Ishikawa (cell line): Measurements from ENCODE around the gene CCDC106.

ENCODE experiments used
- CEBPB ChIP-seq: IDR thresholded peaks from 2 replicates; pipeline ENCODE4 v1.6.1; 2012
- CREB1 ChIP-seq: IDR thresholded peaks from 2 replicates; pipeline ENCODE4 v1.6.1; 2012; ENCODE audit warnings: low read depth
- EGR1 ChIP-seq: IDR thresholded peaks from 2 replicates; pipeline ENCODE4 v1.6.1; 2012
- EP300 ChIP-seq: IDR thresholded peaks from 2 replicates; pipeline ENCODE4 v1.6.1; 2012; ENCODE audit warnings: borderline replicate concordance
- FOXM1 ChIP-seq: IDR thresholded peaks from 2 replicates; pipeline ENCODE4 v1.6.1; 2012; ENCODE audit warnings: low read depth, borderline replicate concordance
- NFIC ChIP-seq: IDR thresholded peaks from 2 replicates; pipeline ENCODE4 v1.6.1; 2012
- RAD21 ChIP-seq: IDR thresholded peaks from 2 replicates; pipeline ENCODE4 v1.6.1; 2012; ENCODE audit warnings: low read depth
- TAF1 ChIP-seq: IDR thresholded peaks from 2 replicates; pipeline ENCODE4 v1.6.1; 2012; ENCODE audit warnings: low read depth, mild to moderate bottlenecking
- TCF12 ChIP-seq: IDR thresholded peaks from 2 replicates; pipeline ENCODE4 v1.6.1; 2012; ENCODE audit warnings: low read depth
- TEAD4 ChIP-seq: IDR thresholded peaks from 2 replicates; pipeline ENCODE4 v1.6.1; 2012
- YY1 ChIP-seq: IDR thresholded peaks from 2 replicates; pipeline ENCODE4 v1.6.1; 2012; ENCODE audit warnings: low read depth
- ZBTB7A ChIP-seq: IDR thresholded peaks from 2 replicates; pipeline ENCODE4 v1.6.1; 2012; ENCODE audit warnings: low read depth
- TF ChIP-seq, protein P1 (sequence below): IDR thresholded peaks from 2 replicates; pipeline ENCODE4 v1.6.1; 2012; ENCODE audit warnings: low read depth, mild to moderate bottlenecking
- TF ChIP-seq, protein P2 (sequence below): IDR thresholded peaks from 2 replicates; pipeline ENCODE4 v1.6.1; 2012
- TF ChIP-seq, protein P3 (sequence below): IDR thresholded peaks from 2 replicates; pipeline ENCODE4 v1.6.1; 2012

CCDC106 gene

DNA sequence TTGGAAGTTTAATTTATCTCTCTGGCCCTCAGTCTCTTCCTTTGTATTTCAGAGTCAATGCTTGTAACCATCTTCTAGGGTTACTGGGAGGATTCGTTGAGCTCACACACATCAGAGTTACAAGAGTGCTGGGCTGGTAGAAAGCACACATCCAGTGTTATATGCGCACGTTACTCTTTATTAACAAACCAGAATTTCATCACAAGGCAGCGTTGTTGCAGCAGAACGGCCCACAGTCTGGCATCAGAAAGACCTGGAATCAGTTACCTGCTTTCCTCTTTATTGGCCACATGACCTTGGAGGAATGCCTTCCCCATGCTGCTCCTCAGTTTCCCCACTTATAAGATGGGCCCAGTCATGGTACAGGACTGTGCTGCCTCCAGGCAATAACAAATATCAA is 38.7 kb upstream of the CCDC106 start:
- TF ChIP-seq, protein P1, sequence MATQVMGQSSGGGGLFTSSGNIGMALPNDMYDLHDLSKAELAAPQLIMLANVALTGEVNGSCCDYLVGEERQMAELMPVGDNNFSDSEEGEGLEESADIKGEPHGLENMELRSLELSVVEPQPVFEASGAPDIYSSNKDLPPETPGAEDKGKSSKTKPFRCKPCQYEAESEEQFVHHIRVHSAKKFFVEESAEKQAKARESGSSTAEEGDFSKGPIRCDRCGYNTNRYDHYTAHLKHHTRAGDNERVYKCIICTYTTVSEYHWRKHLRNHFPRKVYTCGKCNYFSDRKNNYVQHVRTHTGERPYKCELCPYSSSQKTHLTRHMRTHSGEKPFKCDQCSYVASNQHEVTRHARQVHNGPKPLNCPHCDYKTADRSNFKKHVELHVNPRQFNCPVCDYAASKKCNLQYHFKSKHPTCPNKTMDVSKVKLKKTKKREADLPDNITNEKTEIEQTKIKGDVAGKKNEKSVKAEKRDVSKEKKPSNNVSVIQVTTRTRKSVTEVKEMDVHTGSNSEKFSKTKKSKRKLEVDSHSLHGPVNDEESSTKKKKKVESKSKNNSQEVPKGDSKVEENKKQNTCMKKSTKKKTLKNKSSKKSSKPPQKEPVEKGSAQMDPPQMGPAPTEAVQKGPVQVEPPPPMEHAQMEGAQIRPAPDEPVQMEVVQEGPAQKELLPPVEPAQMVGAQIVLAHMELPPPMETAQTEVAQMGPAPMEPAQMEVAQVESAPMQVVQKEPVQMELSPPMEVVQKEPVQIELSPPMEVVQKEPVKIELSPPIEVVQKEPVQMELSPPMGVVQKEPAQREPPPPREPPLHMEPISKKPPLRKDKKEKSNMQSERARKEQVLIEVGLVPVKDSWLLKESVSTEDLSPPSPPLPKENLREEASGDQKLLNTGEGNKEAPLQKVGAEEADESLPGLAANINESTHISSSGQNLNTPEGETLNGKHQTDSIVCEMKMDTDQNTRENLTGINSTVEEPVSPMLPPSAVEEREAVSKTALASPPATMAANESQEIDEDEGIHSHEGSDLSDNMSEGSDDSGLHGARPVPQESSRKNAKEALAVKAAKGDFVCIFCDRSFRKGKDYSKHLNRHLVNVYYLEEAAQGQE: no peak
- TF ChIP-seq FOXM1 (no peak), NFIC (no peak), CEBPB (no peak), YY1 (no peak), TEAD4 (no peak)

DNA sequence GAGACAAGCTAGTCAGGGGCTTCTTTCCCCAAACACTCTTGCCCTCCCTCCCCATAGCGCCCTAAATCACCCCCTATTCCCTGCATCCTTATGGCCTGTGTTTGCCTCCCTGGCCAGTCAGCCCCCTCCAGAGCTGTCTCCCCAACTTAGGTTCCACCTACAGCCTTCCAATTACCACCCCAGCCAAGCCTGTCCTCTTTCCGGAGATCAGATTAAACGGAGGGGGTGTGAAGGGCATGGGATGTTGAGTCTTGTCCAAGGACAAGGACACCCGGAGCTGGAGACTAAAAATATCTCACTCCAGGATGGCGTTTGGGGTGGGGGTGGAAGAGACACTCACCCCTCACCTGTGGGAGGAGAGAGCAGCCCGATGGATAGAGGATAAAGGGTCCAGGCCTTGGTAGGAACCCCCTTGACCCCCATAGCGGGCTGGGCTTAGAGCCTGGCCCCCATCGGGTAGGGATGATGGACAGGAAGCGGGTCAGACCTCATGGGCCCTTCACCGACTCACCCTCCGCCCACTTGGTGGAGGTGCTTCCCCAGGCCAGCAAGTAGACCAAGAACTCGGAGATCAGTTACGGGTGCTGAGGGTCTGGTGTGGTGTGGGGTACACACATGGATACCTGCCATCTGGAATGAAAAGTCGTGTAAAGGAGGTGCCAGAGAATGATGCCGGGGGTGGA is 36.6 kb upstream of the CCDC106 start:
- TF ChIP-seq YY1: no peak
- TF ChIP-seq TEAD4: no peak
- TF ChIP-seq NFIC: no peak
- TF ChIP-seq TAF1: no peak
- TF ChIP-seq, protein P1: no peak

DNA sequence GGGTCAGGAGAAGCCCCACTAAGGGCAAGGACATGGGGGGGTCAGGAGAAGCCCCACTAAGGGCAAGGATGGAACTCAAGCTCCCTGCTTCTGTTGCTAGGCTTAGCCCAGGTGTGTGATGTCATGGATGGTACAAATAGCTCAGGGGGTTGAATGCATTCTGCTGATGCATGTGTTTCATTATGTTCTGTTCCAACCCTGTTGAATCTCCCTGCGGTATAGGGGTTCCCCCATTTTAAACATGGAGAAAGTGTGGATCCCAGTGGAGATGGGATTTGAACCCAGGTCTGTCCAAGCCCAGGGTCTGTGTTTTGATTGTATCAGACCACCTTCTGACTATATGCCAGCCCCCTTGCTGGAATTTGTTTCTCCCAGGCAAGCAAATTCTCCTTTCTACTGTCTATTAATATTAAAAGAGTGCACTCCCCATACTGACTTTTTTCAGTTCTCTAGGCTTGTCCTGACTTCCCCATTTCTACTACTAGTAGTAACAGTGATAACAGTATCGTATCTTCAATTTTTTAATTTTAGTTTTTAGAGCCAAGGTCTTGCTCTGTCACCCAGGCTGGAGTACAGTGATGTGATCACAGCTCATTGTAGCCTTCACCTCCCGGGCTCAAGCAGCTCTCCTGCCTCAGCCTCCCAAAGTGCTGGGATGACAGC is 35.9 kb upstream of the CCDC106 start:
- no peak for TF ChIP-seq CREB1
- TF ChIP-seq, protein P1: no peak
- TF ChIP-seq EP300: no peak
- no peak for TF ChIP-seq TEAD4
- TF ChIP-seq, protein P2, sequence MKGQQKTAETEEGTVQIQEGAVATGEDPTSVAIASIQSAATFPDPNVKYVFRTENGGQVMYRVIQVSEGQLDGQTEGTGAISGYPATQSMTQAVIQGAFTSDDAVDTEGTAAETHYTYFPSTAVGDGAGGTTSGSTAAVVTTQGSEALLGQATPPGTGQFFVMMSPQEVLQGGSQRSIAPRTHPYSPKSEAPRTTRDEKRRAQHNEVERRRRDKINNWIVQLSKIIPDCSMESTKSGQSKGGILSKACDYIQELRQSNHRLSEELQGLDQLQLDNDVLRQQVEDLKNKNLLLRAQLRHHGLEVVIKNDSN: no peak
- TF ChIP-seq CEBPB: no peak
- TF ChIP-seq, protein P3, sequence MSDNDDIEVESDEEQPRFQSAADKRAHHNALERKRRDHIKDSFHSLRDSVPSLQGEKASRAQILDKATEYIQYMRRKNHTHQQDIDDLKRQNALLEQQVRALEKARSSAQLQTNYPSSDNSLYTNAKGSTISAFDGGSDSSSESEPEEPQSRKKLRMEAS: no peak

DNA sequence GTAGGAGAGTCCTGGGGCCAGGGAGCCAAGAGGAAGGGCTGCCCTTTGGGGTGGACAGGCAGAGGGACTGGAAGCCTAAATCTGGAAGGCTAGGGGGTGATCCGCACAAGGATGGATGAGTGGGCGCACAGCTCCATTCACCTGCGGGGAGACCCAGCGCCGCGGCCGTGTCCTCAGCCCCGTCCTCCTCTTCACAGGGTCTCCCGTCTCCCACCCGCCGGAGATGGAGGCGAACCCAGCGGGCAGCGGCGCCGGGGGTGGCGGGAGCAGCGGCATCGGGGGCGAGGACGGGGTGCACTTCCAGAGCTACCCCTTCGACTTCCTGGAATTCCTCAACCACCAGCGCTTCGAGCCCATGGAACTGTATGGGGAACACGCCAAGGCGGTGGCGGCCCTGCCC is 34.6 kb upstream of the CCDC106 start:
- TF ChIP-seq, protein P2: no peak
- no peak for TF ChIP-seq CEBPB
- TF ChIP-seq, protein P3: no peak
- TF ChIP-seq CREB1: no peak
- TF ChIP-seq RAD21: no peak
- TF ChIP-seq, protein P1: no peak
- TF ChIP-seq FOXM1: no peak
- TF ChIP-seq EGR1: no peak
- TF ChIP-seq ZBTB7A: no peak
- no peak for TF ChIP-seq TCF12
- no peak for TF ChIP-seq EP300
